CD4-positive, alpha-beta T cell treated with Interleukin-12 subunit alpha and Interleukin-12 subunit beta, for 1 hour (primary cell): ENCODE results near the gene RIN1.
"Not testable (repeated sequence)": the region's sequence is repeated elsewhere in the genome, so short reads cannot be mapped to it uniquely, and the experiment has no call there.

Experiments used
- DNase-seq: peaks from one replicate; pipeline ENCODE4 v3.0.0-alpha.2; 2020

RIN1 gene

DNA sequence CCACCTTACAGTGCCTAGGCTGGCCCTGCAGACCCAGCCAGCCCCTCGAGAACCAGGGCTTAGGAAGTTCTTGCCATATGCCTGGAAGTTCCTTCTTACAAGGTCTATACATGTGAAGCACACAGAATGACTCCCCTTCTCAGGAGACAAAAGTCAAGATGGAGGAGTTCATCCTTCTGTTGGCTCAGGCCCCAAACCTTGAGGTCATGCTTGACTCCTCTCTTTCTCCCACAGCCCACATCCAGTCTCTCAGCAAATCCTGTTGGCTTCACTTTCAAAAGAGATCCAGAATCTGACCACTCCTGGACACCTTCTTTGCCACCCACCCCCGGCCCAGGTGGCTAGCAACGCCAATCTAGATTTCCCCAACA lies 17.6 kb downstream of the RIN1 start:
- DNase-seq, result no peak

DNA sequence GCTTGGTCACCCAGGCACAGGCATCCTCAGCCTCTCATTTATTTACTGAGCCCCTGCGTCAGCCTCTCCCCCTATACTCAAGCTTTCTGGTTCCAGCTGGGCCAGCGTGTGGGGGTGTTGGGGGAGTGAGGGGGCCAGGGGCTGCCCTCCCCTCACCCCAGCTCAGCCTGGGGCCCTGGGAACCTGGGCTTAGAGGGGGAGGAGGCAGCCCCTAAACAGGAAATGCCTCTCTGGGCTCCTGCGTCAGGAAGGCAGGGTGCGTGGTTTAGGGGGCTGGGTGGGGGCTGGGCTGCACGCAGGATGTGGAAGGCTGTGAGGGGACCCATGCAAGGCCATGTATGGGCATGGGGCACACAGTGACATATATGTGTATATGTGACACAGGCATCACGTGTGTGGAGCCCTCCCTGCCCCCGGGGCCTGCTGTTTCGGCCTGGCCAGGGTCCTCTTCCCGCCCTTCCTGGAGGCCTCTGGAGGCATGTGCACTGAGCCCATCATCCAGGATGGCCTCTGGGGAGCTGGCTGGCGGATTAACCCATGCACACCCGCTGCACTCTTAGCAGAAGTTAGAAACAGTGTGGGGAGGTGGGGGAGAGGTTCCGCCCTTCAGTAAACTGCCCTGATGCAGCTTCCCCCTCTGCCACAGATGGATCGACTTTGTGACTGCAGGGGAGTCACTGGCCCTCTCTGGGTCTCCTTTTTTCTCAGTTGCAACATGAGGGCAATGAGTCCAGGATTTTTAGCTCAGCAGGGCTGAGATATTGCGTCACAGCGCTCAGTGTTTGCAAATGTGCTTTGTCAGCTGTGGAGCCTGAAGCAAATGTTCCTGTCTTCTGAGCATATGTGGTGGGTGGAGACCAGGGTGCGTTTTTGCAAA lies 18.3 kb downstream of the RIN1 start:
- DNase-seq, result peak; percentile 69

DNA sequence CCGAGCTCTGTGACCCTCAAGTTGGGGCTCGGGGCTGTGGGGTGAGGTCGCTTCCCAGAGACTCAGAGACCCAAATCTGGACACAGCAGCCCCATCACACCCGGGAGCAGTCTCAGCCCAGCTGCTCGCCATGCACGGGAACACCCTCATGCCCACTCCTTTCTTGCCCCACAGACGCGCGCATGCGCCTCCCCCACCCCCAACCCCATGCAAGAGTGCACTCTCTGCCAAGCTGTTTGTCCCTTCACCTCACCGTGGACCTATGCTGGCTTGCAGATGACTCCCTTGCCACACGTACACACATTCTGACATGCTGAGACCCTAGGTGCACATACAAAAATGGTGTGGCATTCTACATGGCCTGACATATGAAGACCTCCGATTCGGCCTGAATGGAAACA lies 18.9 kb downstream of the RIN1 start:
- peak; percentile 44 for DNase-seq

DNA sequence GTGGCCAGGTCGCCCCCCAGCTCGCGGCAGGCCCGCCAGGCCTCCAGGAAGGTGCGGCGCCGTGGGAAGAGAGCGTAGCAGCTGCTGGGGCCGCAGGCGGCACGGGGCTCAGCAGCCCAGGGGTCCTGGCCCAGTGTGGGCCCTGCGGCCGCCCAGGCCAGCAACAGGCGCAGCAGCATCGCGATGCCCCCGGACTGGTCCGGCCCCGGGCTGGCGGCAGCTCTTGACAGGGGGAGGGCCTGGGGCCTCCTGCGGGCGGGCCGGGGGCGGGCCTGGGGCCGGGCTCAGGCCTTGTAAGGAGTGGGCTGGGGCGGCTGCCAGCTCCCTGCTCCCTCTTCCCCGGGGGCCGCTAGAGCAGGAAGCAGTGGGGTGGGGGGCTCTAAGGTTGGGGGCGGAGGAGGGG lies 19.4 kb downstream of the RIN1 start, which contains the start of gene CD248:
TSS of gene CD248 (minus strand) at position 196 of the 403 bp plus-strand sequence. CDS start at position 179, 17 bp downstream.
- no peak for DNase-seq

DNA sequence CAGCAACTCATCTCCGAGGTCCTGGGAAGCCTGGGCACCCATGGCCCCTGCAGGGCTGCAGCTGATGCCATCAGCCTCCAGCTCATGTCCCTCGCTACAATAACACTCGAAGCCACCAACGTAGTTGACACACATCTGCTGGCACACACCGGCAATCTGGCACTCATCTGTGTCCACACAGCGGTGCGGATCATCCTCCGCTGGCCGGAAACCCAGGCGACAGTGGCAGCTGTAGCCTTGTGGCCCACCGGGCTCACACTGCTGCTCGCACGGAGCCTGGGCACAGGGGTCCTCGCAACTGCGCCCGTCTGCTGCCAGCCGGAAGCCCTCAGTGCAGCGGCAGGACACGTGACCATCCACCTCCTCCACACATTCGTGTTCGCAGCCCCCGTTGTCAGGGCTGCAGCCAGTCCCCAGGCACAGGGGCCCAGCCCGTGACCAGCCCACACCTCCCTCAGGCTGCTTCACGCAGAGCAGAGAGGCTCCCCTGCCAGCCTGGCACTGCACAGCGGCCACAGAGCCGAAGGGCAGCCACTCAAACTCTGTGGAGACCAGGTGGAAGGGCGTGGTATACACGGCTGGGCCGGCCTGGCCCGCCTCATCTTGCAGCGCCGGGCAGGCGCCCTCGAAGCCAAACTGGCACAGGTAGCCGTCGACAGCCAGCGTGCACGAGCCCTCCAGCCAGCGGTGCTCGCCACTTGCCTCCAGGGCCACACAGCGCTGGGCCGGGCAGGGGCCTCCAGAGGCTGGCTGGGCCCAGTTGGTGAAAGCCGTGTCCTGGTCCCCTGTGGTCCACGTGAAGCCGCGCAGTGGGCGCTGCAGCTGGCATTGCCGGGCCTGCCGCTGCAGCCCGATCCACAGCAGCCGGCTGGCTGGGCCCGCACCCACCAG lies 20.1 kb downstream of the RIN1 start:
- DNase-seq, result no peak

DNA sequence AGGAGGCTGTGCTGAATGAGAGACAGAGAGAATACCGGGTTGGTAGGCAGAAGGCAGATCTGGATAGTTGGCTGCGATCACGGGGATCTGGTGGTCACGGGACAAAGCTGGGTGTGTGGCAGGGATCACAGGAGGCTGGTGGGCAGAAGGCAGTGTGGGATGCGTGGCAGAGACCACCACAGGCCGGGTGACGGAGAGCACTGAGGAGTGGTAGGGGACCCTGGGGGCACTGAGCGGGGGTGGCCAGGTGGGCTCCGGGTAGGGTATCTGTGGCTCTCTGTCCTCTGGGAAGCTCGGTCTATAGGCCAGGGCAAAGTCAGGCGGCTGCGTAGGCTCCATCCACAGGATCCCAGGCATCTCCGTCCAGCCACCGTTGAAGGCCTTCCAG lies 20.7 kb downstream of the RIN1 start:
- DNase-seq, result no peak

DNA sequence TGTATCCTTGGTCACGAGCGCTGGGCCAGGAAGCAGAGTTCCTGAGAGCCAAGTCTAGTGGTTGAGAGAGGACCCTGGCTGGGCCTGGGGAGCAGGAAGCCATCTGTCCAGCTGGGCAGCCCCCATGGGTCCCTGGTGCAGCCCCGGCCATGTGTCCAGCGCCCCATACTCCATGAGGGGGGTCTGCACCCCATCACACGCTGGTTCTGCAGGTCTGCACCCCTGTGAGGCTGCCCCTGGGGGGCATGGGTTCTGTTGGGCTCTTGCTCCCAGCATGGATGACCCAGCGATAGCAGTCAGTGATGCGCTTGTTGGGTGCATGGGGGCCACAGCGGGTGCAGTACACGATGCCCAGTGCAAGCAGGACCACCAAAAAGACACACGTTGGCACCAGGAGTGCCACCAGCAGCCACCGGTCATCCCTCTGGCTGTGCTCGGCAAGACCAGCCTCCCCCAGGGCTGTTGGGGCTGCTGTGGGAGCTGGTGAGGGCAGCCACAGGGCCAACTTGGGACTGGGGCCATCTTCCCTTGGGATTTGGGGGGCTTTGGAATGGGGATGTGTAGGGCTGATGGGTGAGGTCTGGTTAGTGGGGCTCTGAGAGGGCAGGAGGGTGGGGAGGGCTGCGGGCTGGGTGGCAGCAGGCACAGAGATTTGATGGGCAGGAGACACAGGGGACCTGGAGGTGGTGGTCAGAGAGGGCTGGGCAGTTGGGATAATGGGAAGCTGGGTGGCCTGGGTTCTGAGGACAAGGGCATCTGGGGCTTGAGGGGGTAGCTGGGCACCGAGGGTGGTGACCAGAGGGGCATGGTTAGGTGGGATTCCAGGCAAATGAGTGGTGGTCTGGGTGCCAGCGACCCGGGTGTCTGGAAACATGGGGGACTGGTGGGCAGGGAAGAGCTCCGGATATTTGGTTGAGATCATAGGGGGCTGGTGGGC lies 21.4 kb downstream of the RIN1 start:
- DNase-seq, result no peak

DNA sequence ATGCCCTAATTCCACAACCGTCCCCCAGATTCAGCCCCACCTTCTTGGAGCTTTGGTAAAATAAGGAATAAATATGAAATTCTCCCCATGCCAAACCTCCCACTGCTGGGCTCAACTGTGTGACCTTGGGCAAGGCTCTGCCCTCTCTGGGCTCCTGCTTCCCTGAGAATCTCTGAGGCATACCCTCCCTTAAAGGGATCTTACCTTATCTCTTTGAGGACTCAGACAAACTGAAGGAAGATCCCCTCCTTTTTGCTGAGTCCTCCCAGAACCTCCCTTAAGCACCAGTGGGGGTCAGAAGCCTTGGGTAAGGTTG lies 22.1 kb downstream of the RIN1 start:
- no peak for DNase-seq

DNA sequence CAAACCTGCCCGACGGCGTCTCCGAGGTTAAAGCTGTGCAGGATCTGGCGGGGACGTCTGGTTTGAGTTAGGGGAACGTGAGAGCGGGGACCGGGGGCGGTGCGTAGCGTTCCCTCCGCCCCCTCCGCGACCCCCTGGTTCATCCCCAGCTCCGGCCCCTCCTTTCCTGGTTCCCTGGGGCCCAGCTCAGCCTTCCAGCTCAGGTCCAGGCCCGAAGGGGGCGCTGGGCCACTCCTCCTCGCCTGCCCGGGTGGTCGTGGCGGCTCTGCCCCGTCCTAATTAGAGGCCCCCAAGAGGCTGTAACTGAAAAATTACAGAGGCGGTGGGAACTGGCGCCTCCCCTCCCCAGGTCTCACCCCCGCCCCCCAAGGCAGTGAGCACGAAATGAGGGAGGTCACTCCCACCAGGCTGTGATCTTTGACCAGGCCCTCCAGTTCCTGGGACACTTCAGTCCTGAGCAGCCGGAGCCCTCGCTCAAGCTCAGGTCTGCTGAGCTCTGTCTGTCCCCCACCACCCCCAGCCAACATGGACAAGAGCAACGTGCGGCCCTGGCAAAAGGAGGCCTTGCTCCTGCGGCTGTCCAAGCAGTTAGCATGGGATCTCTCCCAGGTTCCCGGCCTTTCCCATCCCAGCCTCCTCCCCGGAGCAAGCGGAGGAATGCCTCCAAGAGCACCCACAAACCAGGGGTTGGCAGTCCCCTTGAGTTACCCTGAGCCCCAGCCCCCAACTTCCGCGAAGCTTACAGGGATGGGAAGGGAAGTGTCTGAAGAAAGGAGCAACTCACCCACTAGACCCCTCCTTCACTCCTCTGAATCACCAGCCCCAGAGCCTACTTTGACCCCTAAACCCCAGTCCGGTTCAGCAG lies 22.7 kb downstream of the RIN1 start:
- DNase-seq, result no peak

DNA sequence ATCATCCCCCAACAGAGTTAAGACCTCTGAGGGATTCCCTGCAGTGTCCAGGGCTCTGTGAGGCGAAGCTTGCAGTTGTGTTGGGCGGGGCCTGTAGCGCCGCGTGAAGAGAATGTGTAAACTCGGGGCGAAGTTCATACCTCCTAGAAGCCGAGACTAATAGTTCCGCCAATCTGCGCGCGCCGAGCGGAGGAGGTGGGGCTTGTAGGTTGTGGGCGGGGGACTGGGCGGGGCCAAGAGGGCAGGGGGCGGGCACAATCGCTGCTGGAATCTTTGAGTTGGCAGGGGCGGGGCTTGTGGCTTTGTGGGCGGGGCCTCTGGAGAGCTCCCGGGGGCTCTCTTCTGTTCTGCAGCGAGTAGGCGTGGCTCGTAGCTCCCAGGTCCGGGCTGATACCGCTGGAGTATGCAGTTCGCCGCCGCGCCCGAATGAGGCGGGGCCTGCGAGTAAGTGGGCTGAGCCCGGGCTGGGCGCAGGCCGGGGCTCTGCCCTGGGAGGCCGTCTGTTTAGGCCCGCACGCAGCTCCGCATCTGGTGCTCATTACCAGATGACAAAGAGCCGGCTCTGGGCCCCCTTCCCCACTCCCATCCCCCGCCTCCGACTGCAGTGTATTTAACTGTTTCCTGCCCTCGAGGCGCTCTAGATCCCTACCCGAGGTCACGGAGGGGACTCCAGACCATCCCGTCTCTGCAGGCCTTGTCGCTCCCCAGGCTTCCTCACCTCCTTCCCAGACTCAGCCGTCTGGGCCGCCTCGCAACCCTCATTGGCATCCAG lies 23.5 kb downstream of the RIN1 start:
- DNase-seq, result peak; percentile 99

DNA sequence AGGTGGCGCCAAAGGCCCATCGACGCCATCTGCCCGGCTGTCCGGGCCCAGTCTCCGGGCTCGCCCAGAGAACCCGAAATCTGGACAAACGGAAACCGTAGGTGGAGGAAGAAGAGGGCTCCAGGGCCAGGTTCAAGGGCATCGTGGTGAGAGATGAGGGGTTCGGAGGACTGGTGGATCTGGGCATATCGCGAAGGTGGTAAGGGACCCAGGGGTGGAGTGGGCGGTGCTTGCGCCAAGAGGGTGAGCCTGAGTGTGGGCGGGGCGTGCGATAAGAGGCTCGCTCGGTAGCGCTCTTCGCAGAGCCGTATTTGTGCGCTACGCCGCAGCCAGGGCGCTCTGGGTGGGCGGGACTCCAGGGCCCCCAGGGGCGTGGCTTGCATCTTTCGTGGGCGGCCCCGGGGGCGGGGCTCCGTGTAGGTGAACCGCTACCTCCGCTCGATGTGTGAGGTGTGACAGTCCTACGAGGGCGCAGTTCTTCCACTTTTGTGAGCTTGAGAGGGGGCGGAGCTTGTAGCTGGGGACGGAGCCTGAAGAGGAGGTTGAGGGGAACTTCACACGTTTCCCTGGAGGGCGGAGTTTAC lies 24.2 kb downstream of the RIN1 start:
- peak; percentile 99 for DNase-seq

DNA sequence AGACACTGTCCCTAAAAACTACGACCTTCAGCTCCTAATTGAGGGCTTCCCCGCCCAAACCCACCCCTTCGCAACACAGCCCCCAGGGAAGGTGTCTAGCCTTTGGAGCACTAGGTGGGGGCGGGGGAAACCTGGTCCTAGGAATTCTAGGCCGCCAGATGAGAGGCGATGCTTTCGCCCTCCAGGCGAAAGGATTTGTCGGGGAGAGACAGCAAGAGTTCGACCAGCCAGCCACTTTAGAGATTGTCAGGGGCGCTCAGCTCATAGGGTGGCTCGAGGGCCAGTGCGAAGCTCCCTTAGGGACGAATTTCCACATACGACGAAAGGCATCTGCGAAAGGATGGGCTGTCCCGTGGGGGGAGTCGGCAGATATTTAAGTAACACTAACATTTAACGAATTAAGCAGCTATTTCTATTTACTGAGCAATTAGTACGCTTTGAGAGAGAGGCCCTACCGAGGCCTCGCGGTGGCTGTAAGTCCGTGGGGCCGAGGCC lies 24.7 kb downstream of the RIN1 start:
- DNase-seq, result no peak

DNA sequence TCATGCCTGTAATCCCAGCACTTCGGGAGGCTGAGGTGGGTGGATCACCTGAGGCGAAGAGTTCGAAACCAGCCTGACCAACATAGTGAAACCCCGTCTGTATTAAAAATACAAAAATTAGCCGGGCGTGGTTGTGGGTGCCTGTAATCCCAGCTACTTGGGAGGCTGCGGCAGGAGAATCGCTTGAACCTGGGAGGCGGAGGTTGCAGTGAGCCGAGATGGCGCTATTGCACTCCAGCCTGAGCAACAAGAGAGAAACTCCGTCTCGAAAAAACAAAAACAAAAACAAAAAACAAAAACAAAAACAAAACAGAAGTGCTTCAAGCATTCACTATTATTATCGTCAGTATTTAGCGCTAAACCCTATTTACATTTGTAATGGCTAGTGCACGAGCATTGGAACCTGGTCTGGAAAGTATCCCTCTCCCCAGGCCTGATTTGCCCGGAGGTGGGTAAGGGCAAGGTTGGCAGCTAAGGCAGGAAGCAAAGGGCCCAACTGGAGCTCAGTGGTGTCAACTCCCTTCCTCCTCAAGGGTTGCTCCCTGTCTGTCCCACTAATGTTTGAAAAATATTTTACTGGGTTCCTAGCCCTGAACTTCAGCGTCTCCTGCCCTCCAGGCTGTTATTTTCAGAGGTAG lies 25.3 kb downstream of the RIN1 start:
- DNase-seq, result not testable (repeated sequence)

DNA sequence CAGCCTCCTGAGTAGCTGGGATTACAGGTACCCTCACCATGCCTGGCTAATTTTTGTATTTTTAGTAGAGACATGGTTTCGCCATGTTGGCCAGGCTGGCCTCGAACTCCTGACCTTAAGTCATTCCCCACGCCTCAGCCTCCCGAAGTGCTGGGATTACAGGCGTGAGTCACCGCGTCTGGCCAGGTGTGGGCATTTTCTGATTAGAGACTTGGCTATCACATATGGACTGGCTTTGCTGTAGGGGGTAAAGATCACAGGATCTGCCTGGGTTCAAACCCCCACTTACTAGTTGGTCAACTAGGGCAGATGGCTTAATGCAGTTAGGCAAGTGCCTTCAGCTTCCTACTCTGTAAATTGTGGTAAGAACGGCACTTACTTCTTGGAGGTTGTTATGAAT lies 25.9 kb downstream of the RIN1 start:
- no peak for DNase-seq

DNA sequence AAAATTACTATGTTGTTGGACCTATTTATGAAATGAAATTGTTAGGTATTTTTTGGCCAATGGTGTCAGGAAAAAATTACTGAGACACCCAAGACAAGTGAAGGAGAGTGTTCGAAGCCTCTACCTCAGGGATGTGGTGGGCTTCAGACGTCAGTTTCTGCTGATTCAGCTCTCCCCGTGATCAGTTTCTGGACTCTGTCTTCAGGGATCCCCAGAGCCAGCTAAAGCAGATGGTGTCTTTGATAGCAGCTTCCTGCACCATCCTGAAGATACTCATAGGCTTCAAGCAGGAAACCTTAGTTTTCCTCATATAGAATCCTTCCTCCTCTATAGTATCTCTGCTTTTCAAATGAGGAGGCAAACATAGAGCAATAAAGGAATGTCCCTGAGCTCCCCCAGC lies 26.8 kb downstream of the RIN1 start:
- DNase-seq, result no peak

DNA sequence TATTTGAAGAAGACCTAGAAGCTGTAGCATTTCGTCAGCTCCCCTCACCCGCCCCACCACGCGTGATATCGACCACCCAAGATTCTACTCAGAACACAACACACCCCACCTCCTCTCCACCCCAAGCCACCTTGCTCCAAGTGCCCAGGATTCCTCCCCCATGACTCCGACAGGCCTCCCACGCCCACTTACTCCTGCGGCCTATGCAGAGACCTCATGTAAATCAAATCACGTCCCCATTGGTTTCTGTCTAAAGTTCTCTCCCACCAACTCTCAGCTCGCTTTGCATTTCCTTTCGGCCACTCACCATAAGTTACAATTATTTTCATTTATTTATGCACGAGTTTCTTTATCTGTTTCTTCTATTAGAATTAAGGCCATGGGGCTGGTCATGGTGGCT lies 33.6 kb downstream of the RIN1 start:
- no peak for DNase-seq

DNA sequence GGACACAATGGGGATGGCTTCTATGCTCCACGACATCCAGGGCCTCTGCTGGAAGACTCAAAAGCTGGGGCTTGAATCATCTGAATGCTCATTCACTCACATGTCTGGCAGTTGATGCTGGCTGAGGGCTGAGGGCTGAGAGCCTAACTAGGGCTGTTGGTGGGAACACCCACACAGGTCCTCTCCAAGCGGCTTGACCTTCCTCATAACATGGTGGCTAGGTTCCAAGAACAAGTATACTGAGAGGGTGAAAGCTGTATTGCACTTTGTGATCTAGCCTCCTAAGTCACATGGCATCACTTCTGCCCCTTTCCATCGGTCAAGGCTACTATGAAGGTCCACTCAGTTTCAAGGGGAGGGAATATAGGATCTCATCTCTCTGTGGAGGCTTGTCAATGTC lies 37.0 kb downstream of the RIN1 start:
- DNase-seq, result no peak

DNA sequence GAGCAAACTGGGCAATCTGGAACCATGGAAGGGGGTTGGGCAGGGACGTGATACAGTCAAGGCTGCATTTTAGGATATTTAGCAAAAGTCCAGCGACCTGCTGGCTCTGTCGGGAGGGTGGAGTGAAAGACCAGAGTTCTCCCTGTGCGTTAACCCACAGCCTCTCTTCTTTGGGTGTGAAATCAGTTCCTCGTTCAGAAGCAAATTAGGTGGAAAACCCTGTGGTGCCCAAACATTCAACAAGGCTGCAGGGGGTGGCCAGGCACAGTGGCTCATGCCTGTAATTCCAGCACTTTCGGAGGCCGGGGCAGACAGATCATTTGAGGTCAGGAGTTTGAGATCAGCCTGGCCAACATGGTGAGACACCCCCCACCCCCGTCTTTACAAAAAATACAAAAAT lies 38.6 kb downstream of the RIN1 start:
- no peak for DNase-seq

DNA sequence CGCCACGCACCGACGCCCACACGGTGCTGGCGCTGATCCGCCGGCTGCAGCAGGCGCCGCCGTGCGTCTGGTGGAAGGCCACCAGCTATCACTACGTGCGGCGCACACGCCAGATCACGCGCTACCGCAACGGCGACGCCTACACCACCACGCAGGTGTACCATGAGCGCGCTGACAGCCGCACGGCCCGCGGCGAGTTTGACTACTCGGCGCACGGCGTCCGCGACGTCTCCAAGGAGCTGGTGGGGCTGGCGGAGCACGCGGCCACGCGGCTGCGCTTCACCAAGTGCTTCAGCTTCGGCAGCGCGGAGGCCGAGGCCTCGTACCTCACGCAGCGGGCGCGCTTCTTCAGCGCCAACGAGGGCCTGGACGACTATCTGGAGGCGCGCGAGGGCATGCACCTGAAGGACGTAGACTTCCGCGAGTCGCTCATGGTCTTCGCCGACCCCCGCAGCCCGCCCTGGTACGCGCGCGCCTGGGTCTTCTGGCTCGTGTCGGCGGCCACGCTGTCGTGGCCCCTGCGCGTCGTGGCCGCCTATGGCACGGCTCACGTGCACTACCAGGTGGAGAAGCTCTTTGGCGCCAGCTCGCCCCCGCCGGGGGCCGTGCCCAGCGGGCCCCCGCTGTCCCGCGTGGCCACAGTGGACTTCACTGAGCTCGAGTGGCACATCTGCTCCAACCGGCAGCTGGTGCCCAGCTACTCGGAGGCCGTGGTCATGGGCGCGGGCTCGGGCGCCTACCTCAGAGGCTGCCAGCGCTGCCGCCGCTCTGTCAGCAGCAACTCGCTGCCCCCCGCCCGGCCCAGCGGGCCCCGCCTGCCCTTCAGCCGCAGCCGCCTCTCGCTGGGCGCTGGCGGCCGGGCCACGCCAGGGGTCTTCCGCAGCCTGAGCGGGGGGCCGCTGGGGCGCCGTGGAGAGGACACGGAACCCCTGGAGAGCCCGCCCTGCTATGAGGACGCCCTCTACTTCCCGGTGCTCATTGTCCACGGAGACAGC lies 41.3 kb downstream of the RIN1 start:
- no peak for DNase-seq
